GM23338 (cell line): ENCODE results near the gene VSIG10L.

Experiments
- EZH2phosphoT487 ChIP-seq: fragments of 200-600 bp; sonication (generic); IDR thresholded peaks from one replicate; pipeline ENCODE4 v1.8.1; 2018; ENCODE audit warnings: antibody characterized with exemption; ENCODE audit not compliant: unreplicated experiment
- JUNB ChIP-seq: IDR thresholded peaks from one replicate; pipeline ENCODE4 v1.6.1; 2016; ENCODE audit warnings: antibody characterized with exemption; ENCODE audit not compliant: unreplicated experiment
- POLR2AphosphoS5 ChIP-seq: IDR thresholded peaks from 2 replicates; pipeline ENCODE4 v1.6.1; 2016; ENCODE audit warnings: antibody characterized with exemption, low read depth
- ZNF114 ChIP-seq: fragments of 250-450 bp; sonication (Bioruptor Pico); IDR thresholded peaks from 2 replicates; pipeline ENCODE4 v1.5.0; 2020; ENCODE audit warnings: mild to moderate bottlenecking, moderate library complexity
- TF ChIP-seq, protein P1 (sequence below), 2 experiments: fragments of 200-600 bp in 1 of 2; sonication (generic) in 1 of 2; conservative IDR thresholded peaks; 2 replicates each; pipeline versions ENCODE4 v1.5.1 to v1.6.1; 2016 to 2017; ENCODE audit warnings: antibody characterized with exemption in 2 of 2, low read depth in 2 of 2, mild to moderate bottlenecking in 2 of 2, moderate library complexity in 1 of 2

DNA sequence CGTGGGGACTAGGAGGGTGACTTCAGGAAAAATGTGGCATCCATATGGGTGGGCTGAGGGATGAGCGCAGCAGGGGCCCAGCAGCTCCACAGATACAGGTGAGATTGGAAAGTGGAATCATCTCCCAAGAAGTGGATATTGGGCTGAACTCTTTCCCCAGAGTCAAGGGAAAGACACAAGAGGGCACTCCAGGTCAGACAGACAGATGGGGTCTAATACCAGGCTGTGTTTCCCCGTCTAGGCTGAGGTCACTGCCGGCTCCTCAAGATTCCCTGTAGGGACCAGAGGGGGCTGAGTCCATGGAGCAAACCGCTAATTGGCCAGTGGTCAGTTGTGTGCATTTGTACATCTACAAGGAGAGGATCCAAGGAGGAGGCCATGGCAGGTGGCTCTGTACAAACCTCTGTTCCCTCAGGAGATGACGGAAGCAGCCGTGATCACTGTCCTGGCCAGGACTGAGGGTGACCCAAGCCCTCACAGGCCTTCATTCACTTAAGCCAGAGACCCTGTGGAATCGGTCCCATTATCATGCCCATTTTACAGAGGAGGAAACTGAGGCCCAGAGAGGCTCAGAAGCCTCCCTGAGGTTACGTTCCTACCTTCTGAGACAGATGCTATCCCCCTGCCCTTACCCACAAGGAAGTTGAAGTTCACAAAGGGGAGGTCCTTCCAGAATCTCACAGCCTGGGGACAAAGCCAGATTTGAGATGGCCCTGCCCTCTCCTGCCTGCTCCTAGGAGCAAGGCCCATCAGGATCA, 45.4 kb downstream of the VSIG10L start:
- TF ChIP-seq ZNF114 (CRISPR knock-in tag) (no peak), EZH2phosphoT487 (no peak), POLR2AphosphoS5 (no peak), JUNB (no peak)
- TF ChIP-seq, protein P1, sequence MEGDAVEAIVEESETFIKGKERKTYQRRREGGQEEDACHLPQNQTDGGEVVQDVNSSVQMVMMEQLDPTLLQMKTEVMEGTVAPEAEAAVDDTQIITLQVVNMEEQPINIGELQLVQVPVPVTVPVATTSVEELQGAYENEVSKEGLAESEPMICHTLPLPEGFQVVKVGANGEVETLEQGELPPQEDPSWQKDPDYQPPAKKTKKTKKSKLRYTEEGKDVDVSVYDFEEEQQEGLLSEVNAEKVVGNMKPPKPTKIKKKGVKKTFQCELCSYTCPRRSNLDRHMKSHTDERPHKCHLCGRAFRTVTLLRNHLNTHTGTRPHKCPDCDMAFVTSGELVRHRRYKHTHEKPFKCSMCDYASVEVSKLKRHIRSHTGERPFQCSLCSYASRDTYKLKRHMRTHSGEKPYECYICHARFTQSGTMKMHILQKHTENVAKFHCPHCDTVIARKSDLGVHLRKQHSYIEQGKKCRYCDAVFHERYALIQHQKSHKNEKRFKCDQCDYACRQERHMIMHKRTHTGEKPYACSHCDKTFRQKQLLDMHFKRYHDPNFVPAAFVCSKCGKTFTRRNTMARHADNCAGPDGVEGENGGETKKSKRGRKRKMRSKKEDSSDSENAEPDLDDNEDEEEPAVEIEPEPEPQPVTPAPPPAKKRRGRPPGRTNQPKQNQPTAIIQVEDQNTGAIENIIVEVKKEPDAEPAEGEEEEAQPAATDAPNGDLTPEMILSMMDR (conservative IDR thresholded peaks at IDR 0.05; ENCODE audit: low read depth in 2 of 2): peak; percentile 41 to 84
